CD14-positive monocyte (primary cell): ENCODE measurements around the gene MYL12B. TPM values are rescaled to one million over a fixed set of nuclear protein-coding genes. Genes with fewer than 3 reads are reported as not detected.

ENCODE experiments used
- DNase-seq, 3 donors: peaks; one replicate each; pipeline ENCODE4 v3.0.0-alpha.2; 2011 to 2022
- H2AFZ ChIP-seq: 2 replicates; pipeline ENCODE4 v1.6.0; 2012; ENCODE audit warnings: mild to moderate bottlenecking, low read depth, low read length, inconsistent platforms; ENCODE audit not compliant: insufficient read depth, poor library complexity, severe bottlenecking
- H3K27ac ChIP-seq, 2 donors: 1 replicate in 1 of 2; 2 replicates in 1 of 2; pipeline ENCODE4 v1.5.1; 2012 to 2013; ENCODE audit warnings: low read length in 2 of 2, control low read depth in 1 of 2, inconsistent platforms in 1 of 2, low read depth in 1 of 2, mild to moderate bottlenecking in 1 of 2
- H3K27me3 ChIP-seq, 2 donors: one replicate each; pipeline versions ENCODE4 v1.6.0 to v1.6.1; 2011 to 2013; ENCODE audit warnings: low read length in 2 of 2; ENCODE audit not compliant: control insufficient read depth in 2 of 2, insufficient read depth in 2 of 2
- H3K36me3 ChIP-seq, 2 donors: replicated peaks in 1 of 2; 1 replicate in 1 of 2; 2 replicates in 1 of 2; pipeline versions ENCODE4 v1.5.1 to v1.6.1; 2012 to 2013; ENCODE audit warnings: low read length in 2 of 2, control low read depth in 1 of 2, inconsistent platforms in 1 of 2, mild to moderate bottlenecking in 1 of 2; ENCODE audit not compliant: insufficient read depth in 2 of 2, control insufficient read depth in 1 of 2
- H3K4me1 ChIP-seq, 2 donors: 1 replicate in 1 of 2; 2 replicates in 1 of 2; pipeline versions ENCODE4 v1.5.1 to v1.6.1; 2012 to 2013; ENCODE audit warnings: low read length in 2 of 2, control low read depth in 1 of 2, inconsistent platforms in 1 of 2, mild to moderate bottlenecking in 1 of 2, moderate library complexity in 1 of 2; ENCODE audit not compliant: insufficient read depth in 2 of 2, control insufficient read depth in 1 of 2
- H3K4me2 ChIP-seq: replicated peaks from 2 replicates; pipeline ENCODE3; 2012; ENCODE audit warnings: low read length, moderate library complexity, mild to moderate bottlenecking; ENCODE audit not compliant: poor library complexity, severe bottlenecking; ENCODE audit errors: extremely low read depth
- H3K4me3 ChIP-seq, 3 experiments: fragments of 200-600 bp in 1 of 3; sonication (generic) in 1 of 3; replicated peaks in 1 of 3; 1 replicate in 2 of 3; 2 replicates in 1 of 3; pipeline ENCODE4 v1.5.1; 2011 to 2013; ENCODE audit warnings: low read length in 3 of 3, mild to moderate bottlenecking in 3 of 3, control low read depth in 2 of 3, low read depth in 2 of 3, inconsistent platforms in 1 of 3, moderate library complexity in 1 of 3
- H3K79me2 ChIP-seq: 2 replicates; pipeline ENCODE4 v1.6.0; 2012; ENCODE audit warnings: mild to moderate bottlenecking, control low read depth, inconsistent platforms, low read length, moderate library complexity; ENCODE audit not compliant: insufficient read depth
- H3K9ac ChIP-seq: 2 replicates; pipeline ENCODE4 v1.6.0; 2017; ENCODE audit warnings: low read length, mild to moderate bottlenecking; ENCODE audit not compliant: insufficient read depth, poor library complexity, severe bottlenecking
- H3K9me3 ChIP-seq, 2 donors: replicated peaks in 1 of 2; 1 replicate in 1 of 2; 2 replicates in 1 of 2; pipeline versions ENCODE4 v1.5.1 to v1.6.1; 2012 to 2013; ENCODE audit warnings: low read length in 2 of 2, control low read depth in 1 of 2; ENCODE audit not compliant: control insufficient read depth in 1 of 2, insufficient read depth in 1 of 2
- H4K20me1 ChIP-seq: 2 replicates; pipeline ENCODE4 v1.6.0; 2012; ENCODE audit warnings: mild to moderate bottlenecking, low read length, control low read depth, moderate library complexity; ENCODE audit not compliant: insufficient read depth
- H3K27ac Mint-ChIP-seq, 7 donors: one replicate each; pipeline ENCODE4 v1.8.0; 2020; ENCODE audit warnings: mild to moderate bottlenecking in 7 of 7, mixed read lengths in 7 of 7, moderate library complexity in 6 of 7, inconsistent platforms in 2 of 7
- H3K27me3 Mint-ChIP-seq, 3 donors: one replicate each; pipeline ENCODE4 v1.8.0; 2021 to 2022; ENCODE audit warnings: low read depth in 3 of 3, mild to moderate bottlenecking in 3 of 3, mixed read lengths in 3 of 3, moderate library complexity in 3 of 3, inconsistent platforms in 1 of 3
- H3K36me3 Mint-ChIP-seq, 2 donors: one replicate each; pipeline ENCODE4 v1.8.0; 2020; ENCODE audit warnings: mixed read lengths in 2 of 2, inconsistent platforms in 1 of 2, mild to moderate bottlenecking in 1 of 2
- H3K4me1 Mint-ChIP-seq: one replicate; pipeline ENCODE4 v1.8.0; 2020; ENCODE audit warnings: mild to moderate bottlenecking, mixed read lengths
- H3K4me3 Mint-ChIP-seq, 2 donors: one replicate each; pipeline ENCODE4 v1.8.0; 2020; ENCODE audit warnings: mild to moderate bottlenecking in 2 of 2, mixed read lengths in 2 of 2, moderate library complexity in 1 of 2
- H3K9me3 Mint-ChIP-seq, 7 donors: one replicate each; pipeline ENCODE4 v1.8.0; 2020 to 2022; ENCODE audit warnings: mixed read lengths in 7 of 7, mild to moderate bottlenecking in 6 of 7, moderate library complexity in 6 of 7, inconsistent platforms in 2 of 7
- WGBS: methylation state at CpG from one replicate; pipeline ENCODE4 v1.1.5; 2013; ENCODE audit warnings: missing lambda C conversion rate; ENCODE audit not compliant: insufficient coverage; 5-methylcytosine and 5-hydroxymethylcytosine counted together
- intact Hi-C, 2 donors: fragments of 100-400 bp; cut with micrococcal nuclease; formaldehyde crosslinking; loops; one replicate each; pipeline versions ENCODE4 v1.15.0 to v1.15.1; 2023
- polyA plus RNA-seq, 3 donors: library from polyadenylated mRNA; depleted of rRNA in 1 of 3; unstranded in 2 of 3; stranded (reverse) in 1 of 3; fragments of 300-500 nt in 2 of 3; fragments of >200 nt in 1 of 3; fragmentation: Illumina TruSeq in 2 of 3; gene quantifications; 1 replicate in 2 of 3; 2 replicates in 1 of 3; pipeline ENCODE4 v1.2.3, GENCODE V29; 2012 to 2021
- TF ChIP-seq, protein P1 (sequence below): fragments of 200-600 bp; IDR thresholded peaks from one replicate; pipeline ENCODE4 v1.8.0; 2022; ENCODE audit warnings: antibody characterized with exemption, mild to moderate bottlenecking

MYL12B gene
- polyA plus RNA-seq, 3 donors: 295 to 814 (median 727) TPM

DNA sequence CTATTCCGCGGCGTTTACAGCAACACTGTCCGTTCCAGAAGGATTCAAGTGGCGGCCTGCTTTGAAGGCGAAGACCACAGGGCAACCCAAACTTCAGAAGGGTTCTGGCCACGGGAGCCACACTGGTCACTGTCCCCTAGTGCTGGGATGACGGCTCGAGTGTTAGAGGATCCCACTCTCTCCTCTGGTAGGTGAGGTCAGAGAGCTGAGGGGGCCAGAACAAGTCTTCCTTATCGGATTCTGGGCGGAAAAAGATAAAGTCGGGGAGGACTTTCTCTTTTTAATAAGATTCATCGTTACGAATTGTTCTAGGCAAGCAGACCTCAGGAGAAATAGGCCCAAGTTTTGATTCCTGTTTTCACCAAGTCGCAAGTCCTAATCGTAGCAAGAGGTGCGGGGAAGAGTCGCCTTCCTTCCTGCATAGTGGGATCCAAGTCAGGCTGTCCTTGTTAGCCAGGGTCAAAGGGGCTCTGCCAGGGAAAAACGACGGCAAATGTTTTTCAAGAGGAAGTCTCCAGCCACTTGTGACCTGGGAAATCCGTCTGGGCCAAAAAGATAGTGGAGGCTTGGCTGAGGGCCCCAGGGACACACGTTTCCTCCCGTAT, 15.2 kb upstream of the MYL12B start:
- WGBS: 4% methylated on average over 16 of the region's 23 CpGs

More for the DNA sequence above, 15.2 kb upstream of the MYL12B start:
- no peaks in the 10 kb centered on the region for H3K27me3 ChIP-seq
- DNase-seq: peak in 1 of 3 donors; percentile 47
- peak overlapping the region; percentile 87 for H3K9ac ChIP-seq
- peaks cover 0 to 4% of the 10 kb centered on the region in 2 donors for H3K9me3 ChIP-seq
- peak overlapping the region; percentile 81 for H2AFZ ChIP-seq
- peak overlapping the region; percentile 90 for H3K4me2 ChIP-seq
- peak overlapping the region; percentile 89 to 93 for H3K4me3 Mint-ChIP-seq
- TF ChIP-seq, protein P1, sequence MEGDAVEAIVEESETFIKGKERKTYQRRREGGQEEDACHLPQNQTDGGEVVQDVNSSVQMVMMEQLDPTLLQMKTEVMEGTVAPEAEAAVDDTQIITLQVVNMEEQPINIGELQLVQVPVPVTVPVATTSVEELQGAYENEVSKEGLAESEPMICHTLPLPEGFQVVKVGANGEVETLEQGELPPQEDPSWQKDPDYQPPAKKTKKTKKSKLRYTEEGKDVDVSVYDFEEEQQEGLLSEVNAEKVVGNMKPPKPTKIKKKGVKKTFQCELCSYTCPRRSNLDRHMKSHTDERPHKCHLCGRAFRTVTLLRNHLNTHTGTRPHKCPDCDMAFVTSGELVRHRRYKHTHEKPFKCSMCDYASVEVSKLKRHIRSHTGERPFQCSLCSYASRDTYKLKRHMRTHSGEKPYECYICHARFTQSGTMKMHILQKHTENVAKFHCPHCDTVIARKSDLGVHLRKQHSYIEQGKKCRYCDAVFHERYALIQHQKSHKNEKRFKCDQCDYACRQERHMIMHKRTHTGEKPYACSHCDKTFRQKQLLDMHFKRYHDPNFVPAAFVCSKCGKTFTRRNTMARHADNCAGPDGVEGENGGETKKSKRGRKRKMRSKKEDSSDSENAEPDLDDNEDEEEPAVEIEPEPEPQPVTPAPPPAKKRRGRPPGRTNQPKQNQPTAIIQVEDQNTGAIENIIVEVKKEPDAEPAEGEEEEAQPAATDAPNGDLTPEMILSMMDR: no peak
- H3K36me3 ChIP-seq: peaks cover 3 to 5% of the 10 kb centered on the region in 2 donors
- peaks cover 41 to 55% of the 10 kb centered on the region in 2 donors for H3K4me1 ChIP-seq
- H3K27ac Mint-ChIP-seq: peak overlapping the region; percentile 90 to 98 (median 97)
- peaks cover 43% of the 10 kb centered on the region for H3K4me1 Mint-ChIP-seq
- H3K79me2 ChIP-seq: peaks cover 53% of the 10 kb centered on the region
- intact Hi-C loops: loop anchor here (2.0 to 10.0 kb wide), 7 partner anchors 14 to 604 kb away; partner anchors contain the start of gene LPIN2 (in 1 of the 2)
- peak overlapping the region; percentile 64 to 96 (median 93) for H3K4me3 ChIP-seq
- H3K27ac ChIP-seq: peak overlapping the region; percentile 95 to 96
- no peaks in the 10 kb centered on the region for H3K27me3 Mint-ChIP-seq
- peaks cover 10 to 21% of the 10 kb centered on the region in 2 donors for H3K36me3 Mint-ChIP-seq
- peaks cover 36% of the 10 kb centered on the region for H4K20me1 ChIP-seq
- peaks cover under 1 to 7% (median 4%) of the 10 kb centered on the region in 7 donors for H3K9me3 Mint-ChIP-seq
